Liver (tissue), 9 donors: ENCODE measurements around the gene SYMPK. TPM values are rescaled to one million over a fixed set of nuclear protein-coding genes. Genes with fewer than 3 reads are reported as not detected.

ENCODE experiments used
- DNase-seq: peaks from one replicate; pipeline ENCODE4 v3.0.0-alpha.2; 2017; ENCODE audit warnings: low spot score
- H3K27ac ChIP-seq, 2 donors: one replicate each; pipeline ENCODE4 v1.7.0; 2013; ENCODE audit warnings: inconsistent platforms in 2 of 2, low read length in 2 of 2, control low read depth in 1 of 2, low read depth in 1 of 2, mild to moderate bottlenecking in 1 of 2
- H3K27me3 ChIP-seq, 4 donors: one replicate each; pipeline versions ENCODE4 v1.6.1 to v1.7.0; 2013; ENCODE audit warnings: low read length in 3 of 4, inconsistent platforms in 1 of 4, mild to moderate bottlenecking in 1 of 4, moderate library complexity in 1 of 4; ENCODE audit not compliant: control insufficient read depth in 4 of 4, insufficient read depth in 4 of 4
- H3K36me3 ChIP-seq, 4 donors: one replicate each; pipeline versions ENCODE4 v1.6.1 to v1.7.0; 2013; ENCODE audit warnings: low read length in 3 of 4, mild to moderate bottlenecking in 3 of 4, low read depth in 1 of 4, moderate library complexity in 1 of 4; ENCODE audit not compliant: control insufficient read depth in 4 of 4, insufficient read depth in 3 of 4
- H3K4me1 ChIP-seq, 4 donors: one replicate each; pipeline versions ENCODE4 v1.6.1 to v1.7.0; 2013; ENCODE audit warnings: low read length in 3 of 4, mild to moderate bottlenecking in 3 of 4, moderate library complexity in 1 of 4; ENCODE audit not compliant: control insufficient read depth in 4 of 4, insufficient read depth in 4 of 4
- H3K4me3 ChIP-seq, 3 donors: one replicate each; pipeline versions ENCODE4 v1.6.1 to v1.7.0; 2013; ENCODE audit warnings: low read length in 3 of 3, control low read depth in 1 of 3, low read depth in 1 of 3, mild to moderate bottlenecking in 1 of 3
- H3K9ac ChIP-seq, 2 donors: one replicate each; pipeline ENCODE4 v1.7.0; 2013; ENCODE audit warnings: low read length in 2 of 2, mild to moderate bottlenecking in 2 of 2, moderate library complexity in 2 of 2, control low read depth in 1 of 2, low read depth in 1 of 2
- H3K9me3 ChIP-seq, 4 donors: one replicate each; pipeline versions ENCODE4 v1.6.1 to v1.7.0; 2013; ENCODE audit warnings: low read length in 3 of 4; ENCODE audit not compliant: control insufficient read depth in 4 of 4
- ATF3 ChIP-seq: IDR thresholded peaks from 2 replicates; pipeline ENCODE4 v1.6.1; 2016; ENCODE audit warnings: antibody characterized with exemption
- CTCF ChIP-seq: fragments of 150-350 bp; IDR thresholded peaks from 2 replicates; pipeline ENCODE4 v1.5.1; 2017; ENCODE audit warnings: improper control_type of control experiment, low read depth, low read length; ENCODE audit not compliant: missing input control
- EGR1 ChIP-seq, 2 donors: IDR thresholded peaks; 2 replicates each; pipeline ENCODE4 v1.6.1; 2016 to 2018; ENCODE audit warnings: antibody characterized with exemption in 2 of 2, low read depth in 2 of 2
- FOXA1 ChIP-seq: IDR thresholded peaks from 2 replicates; pipeline ENCODE4 v1.6.1; 2016; ENCODE audit warnings: antibody characterized with exemption
- FOXA2 ChIP-seq: IDR thresholded peaks from 2 replicates; pipeline ENCODE4 v1.6.1; 2016; ENCODE audit warnings: antibody characterized with exemption
- GABPA ChIP-seq, 2 donors: IDR thresholded peaks in 1 of 2; conservative IDR thresholded peaks in 1 of 2; 2 replicates each; pipeline ENCODE4 v1.6.1; 2016; ENCODE audit warnings: antibody characterized with exemption in 2 of 2, mild to moderate bottlenecking in 1 of 2, moderate library complexity in 1 of 2
- HNF4A ChIP-seq, 2 donors: conservative IDR thresholded peaks; 2 replicates each; pipeline ENCODE4 v1.6.1; 2016; ENCODE audit warnings: antibody characterized with exemption in 2 of 2, mild to moderate bottlenecking in 2 of 2
- HNF4G ChIP-seq: IDR thresholded peaks from 2 replicates; pipeline ENCODE4 v1.6.1; 2016; ENCODE audit warnings: antibody characterized with exemption
- JUND ChIP-seq, 2 donors: IDR thresholded peaks; 2 replicates each; pipeline ENCODE4 v1.6.1; 2016; ENCODE audit warnings: antibody characterized with exemption in 2 of 2
- MAX ChIP-seq: IDR thresholded peaks from 2 replicates; pipeline ENCODE4 v1.6.1; 2016; ENCODE audit warnings: antibody characterized with exemption
- NR2F2 ChIP-seq: IDR thresholded peaks from 2 replicates; pipeline ENCODE4 v1.6.1; 2016; ENCODE audit warnings: antibody characterized with exemption
- RAD21 ChIP-seq, 2 donors: IDR thresholded peaks; 2 replicates each; pipeline ENCODE4 v1.6.1; 2016; ENCODE audit warnings: antibody characterized with exemption in 2 of 2, mild to moderate bottlenecking in 2 of 2
- REST ChIP-seq: IDR thresholded peaks from 2 replicates; pipeline ENCODE4 v1.6.1; 2016; ENCODE audit warnings: antibody characterized with exemption, mild to moderate bottlenecking
- RXRA ChIP-seq, 2 donors: IDR thresholded peaks; 2 replicates each; pipeline ENCODE4 v1.6.1; 2017 to 2018; ENCODE audit warnings: antibody characterized with exemption in 2 of 2, mild to moderate bottlenecking in 1 of 2
- SP1 ChIP-seq: IDR thresholded peaks from 2 replicates; pipeline ENCODE4 v1.6.1; 2018; ENCODE audit warnings: antibody characterized with exemption, mild to moderate bottlenecking
- TAF1 ChIP-seq: conservative IDR thresholded peaks from 2 replicates; pipeline ENCODE4 v1.6.1; 2016; ENCODE audit warnings: antibody characterized with exemption, mild to moderate bottlenecking
- YY1 ChIP-seq: IDR thresholded peaks from 2 replicates; pipeline ENCODE4 v1.6.1; 2016; ENCODE audit warnings: antibody characterized with exemption, mild to moderate bottlenecking
- WGBS: extraction: QIAGEN DNeasy Blood & Tissue Kit; methylation state at CpG from one replicate; pipeline ENCODE4 v1.1.7; 2013; 5-methylcytosine and 5-hydroxymethylcytosine counted together
- polyA plus RNA-seq, 2 donors: library from polyadenylated mRNA; stranded (reverse) in 1 of 2; unstranded in 1 of 2; fragments of 200-250 nt in 1 of 2; fragments of >200 nt in 1 of 2; fragmentation: Nextera tagmentation in 1 of 2; extraction: Ambion mirVana in 1 of 2; gene quantifications; one replicate each; pipeline versions ENCODE4 v1.2.1 to v1.2.3, GENCODE V29; 2013 to 2015
- total RNA-seq, 2 donors: library from RNA; depleted of rRNA; stranded (reverse); fragments of >200 nt; gene quantifications; one replicate each; pipeline ENCODE4 v1.2.3, GENCODE V29; 2014
- TF ChIP-seq, protein P1 (sequence below): IDR thresholded peaks from 2 replicates; pipeline ENCODE4 v1.6.1; 2016; ENCODE audit warnings: antibody characterized with exemption
- donor health status: healthy.
- donor health status: healthy.
- donor health status: healthy.
- donor health status: healthy.
- donor health status: healthy.

SYMPK gene
- total and polyA plus RNA-seq, 4 donors: 5.5 to 26.1 (median 24.1) TPM

GRCh38 chr19:45872095-45872919 lies 9.4 kb upstream of the SYMPK start:
- H3K9me3 ChIP-seq: no peaks in the 10 kb centered on the region
- no peak overlapping the region for H3K4me3 ChIP-seq
- H3K36me3 ChIP-seq: peaks cover 0 to 4% (median 1%) of the 10 kb centered on the region in 4 donors
- TF ChIP-seq CTCF: no peak
- TF ChIP-seq HNF4A (conservative IDR thresholded peaks at IDR 0.05): no peak
- TF ChIP-seq HNF4G: no peak
- TF ChIP-seq FOXA1: no peak
- TF ChIP-seq FOXA2: no peak
- no peak for TF ChIP-seq NR2F2
- no peak for TF ChIP-seq EGR1 (IDR thresholded peaks at IDR 0.05; ENCODE audit: low read depth in 2 of 2)
- no peak for TF ChIP-seq MAX
- WGBS: 91% methylated on average over 34 of the region's 34 CpGs
- no peak for DNase-seq
- H3K9ac ChIP-seq: no peak overlapping the region
- peak overlapping the region; percentile 89 to 94 for H3K27ac ChIP-seq
- no peaks in the 10 kb centered on the region for H3K27me3 ChIP-seq
- H3K4me1 ChIP-seq: peaks cover 24 to 71% (median 41%) of the 10 kb centered on the region in 4 donors

DNA sequence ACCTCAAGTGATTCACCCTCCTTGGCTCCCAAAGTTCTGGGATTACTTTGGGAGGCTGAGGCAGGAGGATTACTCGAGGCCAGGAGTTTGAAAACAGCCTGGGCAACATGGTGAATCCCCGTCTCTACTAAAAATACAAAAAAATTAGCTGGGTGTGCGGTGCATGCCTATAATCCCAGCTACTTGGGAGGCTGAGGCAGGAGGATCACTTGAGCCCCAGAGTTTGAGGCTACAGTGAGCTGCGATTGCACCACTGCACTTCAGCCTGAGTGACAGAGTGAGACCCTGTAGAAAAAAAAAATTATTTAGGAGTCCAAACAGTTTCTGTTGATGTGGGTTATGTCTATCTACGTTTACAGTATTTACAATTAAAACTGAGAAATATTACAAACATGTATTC lies 7.9 kb upstream of the SYMPK start:
- Histone ChIP-seq H3K4me3 (no peak overlapping the region), H3K27ac (peak overlapping the region; percentile 8 to 40), H3K36me3 (peaks cover 0 to 4% (median 1%) of the 10 kb centered on the region in 4 donors), H3K4me1 (peaks cover 22 to 74% (median 47%) of the 10 kb centered on the region in 4 donors), H3K9ac (no peak overlapping the region), H3K27me3 (no peaks in the 10 kb centered on the region), H3K9me3 (no peaks in the 10 kb centered on the region)
- WGBS: 87% methylated on average over 5 of the region's 5 CpGs
- DNase-seq: no peak
- TF ChIP-seq, protein P1, sequence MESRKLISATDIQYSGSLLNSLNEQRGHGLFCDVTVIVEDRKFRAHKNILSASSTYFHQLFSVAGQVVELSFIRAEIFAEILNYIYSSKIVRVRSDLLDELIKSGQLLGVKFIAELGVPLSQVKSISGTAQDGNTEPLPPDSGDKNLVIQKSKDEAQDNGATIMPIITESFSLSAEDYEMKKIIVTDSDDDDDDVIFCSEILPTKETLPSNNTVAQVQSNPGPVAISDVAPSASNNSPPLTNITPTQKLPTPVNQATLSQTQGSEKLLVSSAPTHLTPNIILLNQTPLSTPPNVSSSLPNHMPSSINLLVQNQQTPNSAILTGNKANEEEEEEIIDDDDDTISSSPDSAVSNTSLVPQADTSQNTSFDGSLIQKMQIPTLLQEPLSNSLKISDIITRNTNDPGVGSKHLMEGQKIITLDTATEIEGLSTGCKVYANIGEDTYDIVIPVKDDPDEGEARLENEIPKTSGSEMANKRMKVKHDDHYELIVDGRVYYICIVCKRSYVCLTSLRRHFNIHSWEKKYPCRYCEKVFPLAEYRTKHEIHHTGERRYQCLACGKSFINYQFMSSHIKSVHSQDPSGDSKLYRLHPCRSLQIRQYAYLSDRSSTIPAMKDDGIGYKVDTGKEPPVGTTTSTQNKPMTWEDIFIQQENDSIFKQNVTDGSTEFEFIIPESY: no peak
- no peak for TF ChIP-seq GABPA (IDR thresholded peaks at IDR 0.05 in 1 of 2, conservative IDR thresholded peaks at IDR 0.05 in 1 of 2)
- TF ChIP-seq FOXA1: no peak
- TF ChIP-seq JUND (IDR thresholded peaks at IDR 0.05): no peak
- TF ChIP-seq NR2F2: no peak
- no peak for TF ChIP-seq HNF4A (conservative IDR thresholded peaks at IDR 0.05)
- no peak for TF ChIP-seq TAF1
- no peak for TF ChIP-seq FOXA2
- no peak for TF ChIP-seq REST
- no peak for TF ChIP-seq RAD21 (IDR thresholded peaks at IDR 0.05)
- no peak for TF ChIP-seq RXRA (IDR thresholded peaks at IDR 0.05)
- TF ChIP-seq EGR1 (IDR thresholded peaks at IDR 0.05; ENCODE audit: low read depth in 2 of 2): no peak
- no peak for TF ChIP-seq HNF4G
- TF ChIP-seq CTCF: no peak
- no peak for TF ChIP-seq MAX
- TF ChIP-seq ATF3: no peak
- TF ChIP-seq SP1: no peak
- TF ChIP-seq YY1: no peak
